GM15510 (cell line): ENCODE measurements around the gene MARVELD1.

Experiments
- POLR2A ChIP-seq: IDR thresholded peaks from 3 replicates; pipeline ENCODE4 v1.6.1; 2011; ENCODE audit warnings: borderline replicate concordance; ENCODE audit not compliant: insufficient read length; ENCODE audit errors: extremely low read depth

MARVELD1 gene

GRCh38 chr10:97732052-97732359 lies 18.5 kb downstream of the MARVELD1 start:
- no peak for TF ChIP-seq POLR2A

GRCh38 chr10:97733256-97733655 lies 19.7 kb downstream of the MARVELD1 start:
- TF ChIP-seq POLR2A, result no peak

GRCh38 chr10:97734021-97734420 lies 20.5 kb downstream of the MARVELD1 start:
- TF ChIP-seq POLR2A, result no peak

GRCh38 chr10:97736403-97736901 lies 22.9 kb downstream of the MARVELD1 start:
- TF ChIP-seq POLR2A, result no peak

- TF ChIP-seq POLR2A, result peak; percentile 88
Measured at GRCh38 chr10:97736902-97737769, 23.6 kb downstream of the MARVELD1 start, which contains the start of gene ZFYVE27. Gene ZFYVE27, plus strand, starts transcription at chr10:97737128. Its CDS starts 1,350 bp downstream, at chr10:97738478.

GRCh38 chr10:97737770-97738265 lies 24.3 kb downstream of the MARVELD1 start:
- TF ChIP-seq POLR2A, result no peak

GRCh38 chr10:97738616-97739015 lies 25.1 kb downstream of the MARVELD1 start:
- TF ChIP-seq POLR2A, result no peak

GRCh38 chr10:97740613-97741012 lies 27.1 kb downstream of the MARVELD1 start:
- TF ChIP-seq POLR2A, result no peak

GRCh38 chr10:97743169-97743943 lies 29.8 kb downstream of the MARVELD1 start:
- TF ChIP-seq POLR2A, result no peak

GRCh38 chr10:97744405-97745035 lies 31.0 kb downstream of the MARVELD1 start:
- TF ChIP-seq POLR2A, result no peak

GRCh38 chr10:97747573-97747972 lies 34.0 kb downstream of the MARVELD1 start:
- no peak for TF ChIP-seq POLR2A

GRCh38 chr10:97748116-97748515 lies 34.6 kb downstream of the MARVELD1 start:
- TF ChIP-seq POLR2A, result no peak

GRCh38 chr10:97752956-97753355 lies 39.4 kb downstream of the MARVELD1 start:
- TF ChIP-seq POLR2A, result no peak

- no peak for TF ChIP-seq POLR2A
Measured at GRCh38 chr10:97754726-97755125, 41.2 kb downstream of the MARVELD1 start.

- TF ChIP-seq POLR2A, result no peak
Measured at GRCh38 chr10:97755718-97756117, 42.2 kb downstream of the MARVELD1 start.

- no peak for TF ChIP-seq POLR2A
Measured at GRCh38 chr10:97757471-97757870, 43.9 kb downstream of the MARVELD1 start.
